ENCODE measurements around the gene PCNX2. TPM values are rescaled to one million over a fixed set of nuclear protein-coding genes. Genes with fewer than 3 reads are reported as not detected.

Gene PCNX2
- polyA plus RNA-seq, 3 donors = 0.29 to 7.9 (median 0.62) TPM

GRCh38 chr1:233086961-233087881, 208.3 kb downstream of the PCNX2 start:
- peaks cover 8 to 9% of the 10 kb centered on the region in 2 donors for H3K36me3 Mint-ChIP-seq
- H2AFZ ChIP-seq (ENCODE audit: insufficient read depth, low read depth, low read length, poor library complexity, severe bottlenecking) = no peak overlapping the region
- intact Hi-C loops (cut with micrococcal nuclease) = no loop called here
- H3K9me3 Mint-ChIP-seq = peaks cover 0 to 2% (median 0%) of the 10 kb centered on the region in 7 donors
- H3K27me3 ChIP-seq (ENCODE audit: control insufficient read depth in 2 of 2, insufficient read depth in 2 of 2, low read length in 2 of 2) = no peaks in the 10 kb centered on the region
- H3K36me3 ChIP-seq (replicated peaks in 1 of 2; ENCODE audit: control insufficient read depth in 1 of 2, insufficient read depth in 2 of 2, low read length in 2 of 2) = no peaks in the 10 kb centered on the region
- H3K27ac Mint-ChIP-seq = no peak overlapping the region
- no peak overlapping the region for H3K4me2 ChIP-seq (replicated peaks; ENCODE audit: extremely low read depth, low read length, poor library complexity, severe bottlenecking)
- WGBS (ENCODE audit: insufficient coverage) = 100% methylated on average over 2 of the region's 11 CpGs
- no peak overlapping the region for H3K27ac ChIP-seq (ENCODE audit: low read depth in 1 of 2, low read length in 2 of 2)
- H3K9me3 ChIP-seq (replicated peaks in 1 of 2; ENCODE audit: control insufficient read depth in 1 of 2, insufficient read depth in 1 of 2, low read length in 2 of 2) = no peaks in the 10 kb centered on the region
- no peaks in the 10 kb centered on the region for H3K79me2 ChIP-seq (ENCODE audit: insufficient read depth, low read length)
- H3K4me3 ChIP-seq (replicated peaks in 1 of 3; ENCODE audit: low read depth in 2 of 3, low read length in 3 of 3) = no peak overlapping the region
- no peak overlapping the region for H3K4me3 Mint-ChIP-seq
- TF ChIP-seq CTCF (IDR thresholded peaks at IDR 0.05) = no peak
- H3K9ac ChIP-seq (ENCODE audit: insufficient read depth, low read length, poor library complexity, severe bottlenecking) = no peak overlapping the region
- H4K20me1 ChIP-seq (ENCODE audit: insufficient read depth, low read length) = no peaks in the 10 kb centered on the region
- peaks cover 13% of the 10 kb centered on the region for H3K4me1 Mint-ChIP-seq
- peaks cover 0 to 1% (median 0%) of the 10 kb centered on the region in 3 donors for H3K27me3 Mint-ChIP-seq (ENCODE audit: low read depth in 3 of 3)
- no peak for DNase-seq
- H3K4me1 ChIP-seq (ENCODE audit: control insufficient read depth in 1 of 2, insufficient read depth in 2 of 2, low read length in 2 of 2) = peaks cover 10 to 11% of the 10 kb centered on the region in 2 donors

GRCh38 chr1:233085566-233085965, 210.0 kb downstream of the PCNX2 start:
- H3K9me3 ChIP-seq (replicated peaks in 1 of 2; ENCODE audit: control insufficient read depth in 1 of 2, insufficient read depth in 1 of 2, low read length in 2 of 2) = no peaks in the 10 kb centered on the region
- no peak overlapping the region for H2AFZ ChIP-seq (ENCODE audit: insufficient read depth, low read depth, low read length, poor library complexity, severe bottlenecking)
- H3K4me3 ChIP-seq (replicated peaks in 1 of 3; ENCODE audit: low read depth in 2 of 3, low read length in 3 of 3) = no peak overlapping the region
- 100% methylated on average over 1 of the region's 3 CpGs for WGBS (ENCODE audit: insufficient coverage)
- intact Hi-C loops (cut with micrococcal nuclease) = no loop called here
- Mint-ChIP-seq H3K4me3 (no peak overlapping the region), H3K36me3 (peaks cover 8 to 9% of the 10 kb centered on the region in 2 donors), H3K27me3 (ENCODE audit: low read depth in 3 of 3) (peaks cover 0 to 1% (median 0%) of the 10 kb centered on the region in 3 donors), H3K4me1 (peaks cover 12% of the 10 kb centered on the region), H3K9me3 (peaks cover 0 to 2% (median 0%) of the 10 kb centered on the region in 7 donors), H3K27ac (no peak overlapping the region)
- H3K4me2 ChIP-seq (replicated peaks; ENCODE audit: extremely low read depth, low read length, poor library complexity, severe bottlenecking) = no peak overlapping the region
- H3K27ac ChIP-seq (ENCODE audit: low read depth in 1 of 2, low read length in 2 of 2) = no peak overlapping the region
- H4K20me1 ChIP-seq (ENCODE audit: insufficient read depth, low read length) = no peaks in the 10 kb centered on the region
- peaks cover 10 to 12% of the 10 kb centered on the region in 2 donors for H3K4me1 ChIP-seq (ENCODE audit: control insufficient read depth in 1 of 2, insufficient read depth in 2 of 2, low read length in 2 of 2)
- TF ChIP-seq CTCF (IDR thresholded peaks at IDR 0.05) = no peak
- H3K27me3 ChIP-seq (ENCODE audit: control insufficient read depth in 2 of 2, insufficient read depth in 2 of 2, low read length in 2 of 2) = no peaks in the 10 kb centered on the region
- no peak overlapping the region for H3K9ac ChIP-seq (ENCODE audit: insufficient read depth, low read length, poor library complexity, severe bottlenecking)
- no peak for DNase-seq
- no peaks in the 10 kb centered on the region for H3K79me2 ChIP-seq (ENCODE audit: insufficient read depth, low read length)
- no peaks in the 10 kb centered on the region for H3K36me3 ChIP-seq (replicated peaks in 1 of 2; ENCODE audit: control insufficient read depth in 1 of 2, insufficient read depth in 2 of 2, low read length in 2 of 2)

Measured in CD14-positive monocyte (primary cell).